Lung (tissue), 12 donors: ENCODE data around the gene MND1. TPM values are rescaled to one million over a fixed set of nuclear protein-coding genes. Genes with fewer than 3 reads are reported as not detected.

Experiments
- ATAC-seq: fragments of 200-7000 bp; cut with Tn5 transposase; one replicate; pipeline ENCODE4 v1.9.1; 2020; ENCODE audit warnings: moderate number of reproducible peaks; ENCODE audit not compliant: insufficient read depth, low FRiP score
- DNase-seq, 3 donors: peaks; one replicate each; pipeline ENCODE4 v3.0.0-alpha.2; 2013 to 2017
- H3K27ac ChIP-seq, 2 donors: one replicate each; pipeline ENCODE4 v1.5.1; 2013; ENCODE audit warnings: mild to moderate bottlenecking in 2 of 2, moderate library complexity in 2 of 2, control low read depth in 1 of 2, inconsistent platforms in 1 of 2, low read depth in 1 of 2, low read length in 1 of 2
- H3K27me3 ChIP-seq, 3 donors: one replicate each; pipeline ENCODE4 v1.5.1; 2013; ENCODE audit warnings: low read length in 2 of 3; ENCODE audit not compliant: control insufficient read depth in 3 of 3, insufficient read depth in 3 of 3
- H3K36me3 ChIP-seq, 4 donors: one replicate each; pipeline ENCODE4 v1.5.1; 2013; ENCODE audit warnings: low read length in 4 of 4, mild to moderate bottlenecking in 1 of 4, moderate library complexity in 1 of 4; ENCODE audit not compliant: control insufficient read depth in 4 of 4, insufficient read depth in 4 of 4
- H3K4me1 ChIP-seq, 5 donors: one replicate each; pipeline ENCODE4 v1.5.1; 2013; ENCODE audit warnings: low read length in 5 of 5, mild to moderate bottlenecking in 2 of 5, moderate library complexity in 1 of 5; ENCODE audit not compliant: control insufficient read depth in 5 of 5, insufficient read depth in 5 of 5
- H3K4me3 ChIP-seq: one replicate; pipeline ENCODE4 v1.5.1; 2013; ENCODE audit warnings: mild to moderate bottlenecking, control low read depth, moderate library complexity
- H3K9ac ChIP-seq, 2 donors: one replicate each; pipeline ENCODE4 v1.5.1; 2013; ENCODE audit warnings: low read length in 2 of 2, control low read depth in 1 of 2; ENCODE audit not compliant: insufficient read depth in 1 of 2
- H3K9me3 ChIP-seq, 4 donors: one replicate each; pipeline ENCODE4 v1.5.1; 2013; ENCODE audit warnings: low read length in 3 of 4, mild to moderate bottlenecking in 1 of 4, moderate library complexity in 1 of 4; ENCODE audit not compliant: control insufficient read depth in 4 of 4, insufficient read depth in 3 of 4
- WGBS, 2 donors: extraction: QIAGEN DNeasy Blood & Tissue Kit; methylation state at CpG; one replicate each; pipeline ENCODE4 v1.1.7; 2013; 5-methylcytosine and 5-hydroxymethylcytosine counted together
- polyA plus RNA-seq, 2 donors: library from polyadenylated mRNA; stranded (reverse); fragments of 200-250 nt; gene quantifications; one replicate each; pipeline ENCODE4 v1.2.1, GENCODE V29; 2013
- total RNA-seq, 2 donors: library from RNA; depleted of rRNA in 1 of 2; stranded (reverse); fragments of >200 nt in 1 of 2; gene quantifications; one replicate each; pipeline ENCODE4 v1.2.1, GENCODE V29; 2014 to 2021
- TF ChIP-seq, protein P1 (sequence below): IDR thresholded peaks from 2 replicates; pipeline ENCODE4 v1.5.1; 2012; ENCODE audit warnings: mild to moderate bottlenecking; ENCODE audit errors: control extremely low read depth, extremely low read depth
- donor health status: control.
- donor health status: control.
- donor health status: Bipolar disorder and iron deficiency.
- donor health status: healthy.
- donor health status: DM: yes; HTN: yes; CAD: no.

The MND1 gene
- total and polyA plus RNA-seq, 4 donors = 0.80 to 4.4 (median 1.2) TPM

GRCh38 chr4:153394945-153395344 is 50.5 kb downstream of the MND1 start:
- no peak overlapping the region for H3K4me3 ChIP-seq
- WGBS, 2 donors = 93 to 97% methylated on average over 1 of the region's 1 CpG
- no peaks in the 10 kb centered on the region for H3K9me3 ChIP-seq
- DNase-seq = no peak
- TF ChIP-seq, protein P1, sequence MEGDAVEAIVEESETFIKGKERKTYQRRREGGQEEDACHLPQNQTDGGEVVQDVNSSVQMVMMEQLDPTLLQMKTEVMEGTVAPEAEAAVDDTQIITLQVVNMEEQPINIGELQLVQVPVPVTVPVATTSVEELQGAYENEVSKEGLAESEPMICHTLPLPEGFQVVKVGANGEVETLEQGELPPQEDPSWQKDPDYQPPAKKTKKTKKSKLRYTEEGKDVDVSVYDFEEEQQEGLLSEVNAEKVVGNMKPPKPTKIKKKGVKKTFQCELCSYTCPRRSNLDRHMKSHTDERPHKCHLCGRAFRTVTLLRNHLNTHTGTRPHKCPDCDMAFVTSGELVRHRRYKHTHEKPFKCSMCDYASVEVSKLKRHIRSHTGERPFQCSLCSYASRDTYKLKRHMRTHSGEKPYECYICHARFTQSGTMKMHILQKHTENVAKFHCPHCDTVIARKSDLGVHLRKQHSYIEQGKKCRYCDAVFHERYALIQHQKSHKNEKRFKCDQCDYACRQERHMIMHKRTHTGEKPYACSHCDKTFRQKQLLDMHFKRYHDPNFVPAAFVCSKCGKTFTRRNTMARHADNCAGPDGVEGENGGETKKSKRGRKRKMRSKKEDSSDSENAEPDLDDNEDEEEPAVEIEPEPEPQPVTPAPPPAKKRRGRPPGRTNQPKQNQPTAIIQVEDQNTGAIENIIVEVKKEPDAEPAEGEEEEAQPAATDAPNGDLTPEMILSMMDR = no peak
- H3K4me1 ChIP-seq = peaks cover 0 to 2% (median 0%) of the 10 kb centered on the region in 5 donors
- H3K9ac ChIP-seq = no peak overlapping the region
- H3K27me3 ChIP-seq = no peaks in the 10 kb centered on the region
- H3K36me3 ChIP-seq = no peaks in the 10 kb centered on the region
- H3K27ac ChIP-seq = no peak overlapping the region
- ATAC-seq = no peak

DNA sequence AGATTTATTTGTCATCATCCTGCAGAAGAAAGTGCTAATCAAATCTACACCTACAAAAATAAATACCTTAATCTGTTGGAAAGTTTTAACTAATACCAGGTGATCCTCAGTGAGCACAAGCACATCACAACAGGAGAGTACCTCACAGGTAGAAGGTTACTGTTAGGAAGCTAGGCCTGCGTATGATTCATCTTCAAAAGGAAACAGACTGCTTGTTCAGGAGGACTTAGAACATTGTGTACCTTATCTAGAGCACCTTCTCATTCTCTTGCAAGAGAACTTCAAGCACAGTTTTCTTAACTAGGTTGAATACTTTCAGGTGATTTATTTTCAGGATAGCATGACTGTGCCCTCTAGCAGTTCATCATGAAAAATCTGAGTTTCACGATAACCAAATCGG is 54.2 kb downstream of the MND1 start:
- 79 to 96% methylated on average over 3 of the region's 3 CpGs for WGBS, 2 donors
- Histone ChIP-seq H3K27me3 (no peaks in the 10 kb centered on the region), H3K4me1 (no peaks in the 10 kb centered on the region), H3K36me3 (no peaks in the 10 kb centered on the region), H3K4me3 (no peak overlapping the region), H3K9ac (no peak overlapping the region), H3K9me3 (peaks cover 0 to 3% (median 0%) of the 10 kb centered on the region in 4 donors), H3K27ac (no peak overlapping the region)
- TF ChIP-seq, protein P1 = no peak
- DNase-seq = no peak
- peak; percentile 87 for ATAC-seq

- Histone ChIP-seq H3K9ac (no peak overlapping the region), H3K9me3 (peaks cover 0 to 3% (median 0%) of the 10 kb centered on the region in 4 donors), H3K4me3 (no peak overlapping the region), H3K4me1 (no peaks in the 10 kb centered on the region), H3K27me3 (no peaks in the 10 kb centered on the region), H3K36me3 (no peaks in the 10 kb centered on the region), H3K27ac (peak overlapping the region in 1 of 2 donors; percentile 74)
- no peak for ATAC-seq
- TF ChIP-seq, protein P1 = no peak
- 71 to 88% methylated on average over 3 of the region's 3 CpGs for WGBS, 2 donors
- no peak for DNase-seq
These were observed 54.9 kb downstream of the MND1 start for GRCh38 chr4:153399358-153399757.

GRCh38 chr4:153401501-153401900 is 57.0 kb downstream of the MND1 start:
- no peaks in the 10 kb centered on the region for H3K36me3 ChIP-seq
- H3K27ac ChIP-seq = no peak overlapping the region
- no peak overlapping the region for H3K4me3 ChIP-seq
- WGBS, 2 donors = 94 to 100% methylated on average over 1 of the region's 1 CpG
- TF ChIP-seq, protein P1 = no peak
- DNase-seq (no peak), ATAC-seq (no peak)
- no peaks in the 10 kb centered on the region for H3K27me3 ChIP-seq
- H3K9me3 ChIP-seq = peaks cover 0 to 3% (median 0%) of the 10 kb centered on the region in 4 donors
- no peaks in the 10 kb centered on the region for H3K4me1 ChIP-seq
- no peak overlapping the region for H3K9ac ChIP-seq
